ENCODE data around the gene SPRING1.

Gene SPRING1

GRCh38 chr12:116689979-116690744 lies 47.7 kb downstream of the SPRING1 start:
- H3K36me3 ChIP-seq, result no peaks in the 10 kb centered on the region; a peak in 1 of 22 replicates
- TF ChIP-seq Cebpa-rat (IDR thresholded peaks at IDR 0.05), result peak in 2 of 11 experiments; percentile 36 to 40; a peak in 1 of 22 replicates
- H3K9ac ChIP-seq, result peak overlapping the region in 9 of 11 experiments; percentile 1 to 60 (median 35); a peak in 14 of 22 replicates
- H3K9me3 ChIP-seq (replicated peaks in 1 of 11), result peaks cover 0 to 13% (median 8%) of the 10 kb centered on the region in 11 experiments; a peak in 8 of 22 replicates
- H3K4me2 ChIP-seq, result peak overlapping the region; percentile 47 to 99 (median 97)
- H3K4me1 ChIP-seq, result peaks cover 51 to 91% (median 78%) of the 10 kb centered on the region in 10 experiments
- H3K27ac ChIP-seq, result peak overlapping the region in 8 of 11 experiments; percentile 25 to 76 (median 49); a peak in 14 of 22 replicates
- no peaks in the 10 kb centered on the region for H4K20me1 ChIP-seq
- peak overlapping the region in 3 of 10 experiments; percentile 10 to 39 (median 18); a peak in 4 of 20 replicates for H3K4me3 ChIP-seq
- H3K27me3 ChIP-seq, result peaks cover 0 to 24% (median 0%) of the 10 kb centered on the region in 11 experiments; a peak in 9 of 22 replicates

GRCh38 chr12:116689521-116689920 lies 48.3 kb downstream of the SPRING1 start:
- peak overlapping the region in 8 of 11 experiments; percentile 16 to 76 (median 39); a peak in 16 of 22 replicates for H3K27ac ChIP-seq
- H3K9ac ChIP-seq, result peak overlapping the region in 9 of 11 experiments; percentile 1 to 60 (median 35); a peak in 10 of 22 replicates
- H4K20me1 ChIP-seq, result no peaks in the 10 kb centered on the region
- H3K36me3 ChIP-seq, result no peaks in the 10 kb centered on the region; a peak in 1 of 22 replicates
- peaks cover 0 to 18% (median 0%) of the 10 kb centered on the region in 11 experiments; a peak in 9 of 22 replicates for H3K27me3 ChIP-seq
- H3K4me3 ChIP-seq, result peak overlapping the region in 1 of 10 experiments; percentile 39; a peak in 2 of 20 replicates
- TF ChIP-seq Cebpa-rat (IDR thresholded peaks at IDR 0.05), result no peak
- peak overlapping the region; percentile 47 to 99 (median 97); a peak in 21 of 22 replicates for H3K4me2 ChIP-seq
- peaks cover 44 to 85% (median 72%) of the 10 kb centered on the region in 10 experiments for H3K4me1 ChIP-seq
- H3K9me3 ChIP-seq (replicated peaks in 1 of 11), result peaks cover 0 to 13% (median 8%) of the 10 kb centered on the region in 11 experiments; a peak in 8 of 22 replicates

All from BLaER1 treated with 17β-estradiol and CSF1 and Interleukin-3, amounts not matched to agents 10 nM and 100 nM (cell line).